Measurements from ENCODE around the gene SLC4A8.

SLC4A8 gene

GRCh38 chr12:51378749-51379148, 45.9 kb upstream of the SLC4A8 start:
- TF ChIP-seq, protein P1, sequence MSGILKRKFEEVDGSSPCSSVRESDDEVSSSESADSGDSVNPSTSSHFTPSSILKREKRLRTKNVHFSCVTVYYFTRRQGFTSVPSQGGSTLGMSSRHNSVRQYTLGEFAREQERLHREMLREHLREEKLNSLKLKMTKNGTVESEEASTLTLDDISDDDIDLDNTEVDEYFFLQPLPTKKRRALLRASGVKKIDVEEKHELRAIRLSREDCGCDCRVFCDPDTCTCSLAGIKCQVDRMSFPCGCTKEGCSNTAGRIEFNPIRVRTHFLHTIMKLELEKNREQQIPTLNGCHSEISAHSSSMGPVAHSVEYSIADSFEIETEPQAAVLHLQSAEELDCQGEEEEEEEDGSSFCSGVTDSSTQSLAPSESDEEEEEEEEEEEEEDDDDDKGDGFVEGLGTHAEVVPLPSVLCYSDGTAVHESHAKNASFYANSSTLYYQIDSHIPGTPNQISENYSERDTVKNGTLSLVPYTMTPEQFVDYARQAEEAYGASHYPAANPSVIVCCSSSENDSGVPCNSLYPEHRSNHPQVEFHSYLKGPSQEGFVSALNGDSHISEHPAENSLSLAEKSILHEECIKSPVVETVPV (CRISPR knock-in tag; IDR thresholded peaks at IDR 0.05) = no peak
- no peak for TF ChIP-seq ZNF70 (CRISPR knock-in tag; IDR thresholded peaks at IDR 0.05)
- TF ChIP-seq ZFP30 (CRISPR knock-in tag; IDR thresholded peaks at IDR 0.05) = no peak
- TF ChIP-seq OSR1 (CRISPR knock-in tag; IDR thresholded peaks at IDR 0.05) = no peak
- no peak for TF ChIP-seq TCF4 (CRISPR knock-in tag; IDR thresholded peaks at IDR 0.05; ENCODE audit: borderline replicate concordance)
- no peak for TF ChIP-seq SNAI2 (CRISPR knock-in tag; IDR thresholded peaks at IDR 0.05)
- no peak for TF ChIP-seq BACH2 (CRISPR knock-in tag; IDR thresholded peaks at IDR 0.05; ENCODE audit: borderline replicate concordance)
- TF ChIP-seq ISL1 (CRISPR knock-in tag; IDR thresholded peaks at IDR 0.05) = no peak
- TF ChIP-seq ZC3H10 (CRISPR knock-in tag; IDR thresholded peaks at IDR 0.05) = no peak
- no peak for TF ChIP-seq RARB (CRISPR knock-in tag; IDR thresholded peaks at IDR 0.05)
- TF ChIP-seq ARNTL (CRISPR knock-in tag; IDR thresholded peaks at IDR 0.05; ENCODE audit: borderline replicate concordance, low read depth) = no peak
- TF ChIP-seq, protein P2, sequence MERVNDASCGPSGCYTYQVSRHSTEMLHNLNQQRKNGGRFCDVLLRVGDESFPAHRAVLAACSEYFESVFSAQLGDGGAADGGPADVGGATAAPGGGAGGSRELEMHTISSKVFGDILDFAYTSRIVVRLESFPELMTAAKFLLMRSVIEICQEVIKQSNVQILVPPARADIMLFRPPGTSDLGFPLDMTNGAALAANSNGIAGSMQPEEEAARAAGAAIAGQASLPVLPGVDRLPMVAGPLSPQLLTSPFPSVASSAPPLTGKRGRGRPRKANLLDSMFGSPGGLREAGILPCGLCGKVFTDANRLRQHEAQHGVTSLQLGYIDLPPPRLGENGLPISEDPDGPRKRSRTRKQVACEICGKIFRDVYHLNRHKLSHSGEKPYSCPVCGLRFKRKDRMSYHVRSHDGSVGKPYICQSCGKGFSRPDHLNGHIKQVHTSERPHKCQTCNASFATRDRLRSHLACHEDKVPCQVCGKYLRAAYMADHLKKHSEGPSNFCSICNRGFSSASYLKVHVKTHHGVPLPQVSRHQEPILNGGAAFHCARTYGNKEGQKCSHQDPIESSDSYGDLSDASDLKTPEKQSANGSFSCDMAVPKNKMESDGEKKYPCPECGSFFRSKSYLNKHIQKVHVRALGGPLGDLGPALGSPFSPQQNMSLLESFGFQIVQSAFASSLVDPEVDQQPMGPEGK (CRISPR knock-in tag; IDR thresholded peaks at IDR 0.05; ENCODE audit: borderline replicate concordance) = no peak
- no peak for TF ChIP-seq TSHZ2 (CRISPR knock-in tag; IDR thresholded peaks at IDR 0.05)
- no peak for TF ChIP-seq PPARA (CRISPR knock-in tag; IDR thresholded peaks at IDR 0.05; ENCODE audit: borderline replicate concordance)
- TF ChIP-seq ZFP3 (CRISPR knock-in tag; IDR thresholded peaks at IDR 0.05) = no peak
- TF ChIP-seq GLIS3 (CRISPR knock-in tag; IDR thresholded peaks at IDR 0.05) = no peak
- TF ChIP-seq TOX (CRISPR knock-in tag; IDR thresholded peaks at IDR 0.05; ENCODE audit: borderline replicate concordance) = no peak
- TF ChIP-seq POU6F1 (CRISPR knock-in tag; IDR thresholded peaks at IDR 0.05; ENCODE audit: borderline replicate concordance, low read depth) = no peak
- TF ChIP-seq CSDC2 (CRISPR knock-in tag; IDR thresholded peaks at IDR 0.05) = no peak
- ATAC-seq = no peak

DNA sequence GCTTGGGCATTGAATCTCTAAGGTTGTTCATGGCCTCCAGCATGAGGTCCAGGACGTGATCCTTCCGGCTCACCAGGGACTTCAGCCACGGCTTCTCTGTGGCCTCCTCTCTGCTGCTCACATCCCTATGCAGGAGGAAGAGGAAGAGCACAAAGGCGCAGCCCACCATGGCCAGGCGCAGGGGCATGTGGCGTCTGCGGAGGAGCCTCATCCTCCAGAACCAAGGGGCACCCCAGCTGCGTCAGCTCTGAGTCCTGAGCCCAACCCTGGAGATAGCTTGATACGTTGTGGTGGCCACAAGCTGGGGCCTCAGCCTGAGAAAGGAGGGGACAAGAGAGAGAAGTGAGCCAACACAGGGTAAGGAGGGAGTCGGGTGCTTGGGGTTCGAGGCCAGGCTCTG, 45.1 kb upstream of the SLC4A8 start:
- no peak for TF ChIP-seq GLIS3 (CRISPR knock-in tag; IDR thresholded peaks at IDR 0.05)
- no peak for TF ChIP-seq ISL1 (CRISPR knock-in tag; IDR thresholded peaks at IDR 0.05)
- no peak for TF ChIP-seq ESRRG (CRISPR knock-in tag; IDR thresholded peaks at IDR 0.05)
- TF ChIP-seq BACH2 (CRISPR knock-in tag; IDR thresholded peaks at IDR 0.05; ENCODE audit: borderline replicate concordance) = no peak
- no peak for TF ChIP-seq CSDC2 (CRISPR knock-in tag; IDR thresholded peaks at IDR 0.05)
- TF ChIP-seq PPARA (CRISPR knock-in tag; IDR thresholded peaks at IDR 0.05; ENCODE audit: borderline replicate concordance) = no peak
- TF ChIP-seq TCF4 (CRISPR knock-in tag; IDR thresholded peaks at IDR 0.05; ENCODE audit: borderline replicate concordance) = no peak
- TF ChIP-seq RARB (CRISPR knock-in tag; IDR thresholded peaks at IDR 0.05) = no peak
- TF ChIP-seq ZC3H10 (CRISPR knock-in tag; IDR thresholded peaks at IDR 0.05) = no peak
- no peak for ATAC-seq

- TF ChIP-seq ESRRG (CRISPR knock-in tag; IDR thresholded peaks at IDR 0.05) (no peak), SNAI2 (CRISPR knock-in tag; IDR thresholded peaks at IDR 0.05) (peak; percentile 67; the same call in 1 of the 2 replicates), ISL1 (CRISPR knock-in tag; IDR thresholded peaks at IDR 0.05) (peak; percentile 41; the same call in 1 of the 2 replicates)
- ATAC-seq = peak; percentile 46
Observed at GRCh38 chr12:51381226-51382079, 43.2 kb upstream of the SLC4A8 start.
